ENCODE results near the gene CHCHD10.

- TF ChIP-seq EZH2 (IDR thresholded peaks at IDR 0.05): no peak
- no peak; the same call in 1 of the 2 replicates for TF ChIP-seq POLR2AphosphoS5 (IDR thresholded peaks at IDR 0.05; ENCODE audit: borderline replicate concordance, low read depth, low read length)
Measured at GRCh38 chr22:23790819-23791737, 23.3 kb upstream of the CHCHD10 start.
